Measurements from ENCODE around the gene MFSD6.

Gene MFSD6

GRCh38 chr2:190366248-190366753 lies 41.9 kb upstream of the MFSD6 start:
- TF ChIP-seq CTCF (conservative IDR thresholded peaks at IDR 0.05) (no peak), ZFX (IDR thresholded peaks at IDR 0.05) (no peak)
- no peak overlapping the region for H3K27ac ChIP-seq

- TF ChIP-seq ZFX (IDR thresholded peaks at IDR 0.05), result no peak
- TF ChIP-seq CTCF (conservative IDR thresholded peaks at IDR 0.05), result no peak
- no peak overlapping the region for H3K27ac ChIP-seq
These were observed 41.1 kb upstream of the MFSD6 start for GRCh38 chr2:190367091-190367490.

GRCh38 chr2:190369635-190370034 lies 38.5 kb upstream of the MFSD6 start:
- H3K27ac ChIP-seq, result no peak overlapping the region
- TF ChIP-seq CTCF (conservative IDR thresholded peaks at IDR 0.05), result no peak
- TF ChIP-seq ZFX (IDR thresholded peaks at IDR 0.05), result no peak

- no peak overlapping the region for H3K27ac ChIP-seq
- TF ChIP-seq ZFX (IDR thresholded peaks at IDR 0.05) (no peak), CTCF (conservative IDR thresholded peaks at IDR 0.05) (no peak)
These were observed 32.1 kb upstream of the MFSD6 start for GRCh38 chr2:190376083-190376482.

GRCh38 chr2:190376591-190377245 lies 31.4 kb upstream of the MFSD6 start:
- TF ChIP-seq ZFX (IDR thresholded peaks at IDR 0.05) (no peak), CTCF (conservative IDR thresholded peaks at IDR 0.05) (no peak)
- H3K27ac ChIP-seq, result no peak overlapping the region

- TF ChIP-seq CTCF (conservative IDR thresholded peaks at IDR 0.05) (no peak), ZFX (IDR thresholded peaks at IDR 0.05) (no peak)
- H3K27ac ChIP-seq, result no peak overlapping the region
These were observed 29.3 kb upstream of the MFSD6 start for GRCh38 chr2:190378880-190379237.

GRCh38 chr2:190379249-190379964 lies 28.7 kb upstream of the MFSD6 start:
- TF ChIP-seq ZFX (IDR thresholded peaks at IDR 0.05) (no peak), CTCF (conservative IDR thresholded peaks at IDR 0.05) (no peak)
- H3K27ac ChIP-seq, result no peak overlapping the region
